ENCODE data around the gene ITFG2.

The ITFG2 gene

GRCh38 chr12:2829275-2829674, 16.8 kb downstream of the ITFG2 start:
- Mint-ChIP-seq H3K36me3 (ENCODE audit: low read depth) (peaks cover 87% of the 10 kb centered on the region), H3K4me1 (ENCODE audit: low read depth) (peaks cover 10% of the 10 kb centered on the region), H3K4me3 (no peak overlapping the region), H3K9me3 (no peaks in the 10 kb centered on the region), H3K27ac (no peak overlapping the region), H3K27me3 (peaks cover 4% of the 10 kb centered on the region)
- intact Hi-C loops (cut with micrococcal nuclease), result no loop called here

GRCh38 chr12:2832550-2833127, 20.2 kb downstream of the ITFG2 start:
- Mint-ChIP-seq H3K9me3 (no peaks in the 10 kb centered on the region), H3K4me3 (no peak overlapping the region), H3K4me1 (ENCODE audit: low read depth) (peaks cover 32% of the 10 kb centered on the region), H3K27ac (no peak overlapping the region), H3K36me3 (ENCODE audit: low read depth) (peaks cover 67% of the 10 kb centered on the region), H3K27me3 (peaks cover 8% of the 10 kb centered on the region)
- intact Hi-C loops (cut with micrococcal nuclease), result no loop called here

DNA sequence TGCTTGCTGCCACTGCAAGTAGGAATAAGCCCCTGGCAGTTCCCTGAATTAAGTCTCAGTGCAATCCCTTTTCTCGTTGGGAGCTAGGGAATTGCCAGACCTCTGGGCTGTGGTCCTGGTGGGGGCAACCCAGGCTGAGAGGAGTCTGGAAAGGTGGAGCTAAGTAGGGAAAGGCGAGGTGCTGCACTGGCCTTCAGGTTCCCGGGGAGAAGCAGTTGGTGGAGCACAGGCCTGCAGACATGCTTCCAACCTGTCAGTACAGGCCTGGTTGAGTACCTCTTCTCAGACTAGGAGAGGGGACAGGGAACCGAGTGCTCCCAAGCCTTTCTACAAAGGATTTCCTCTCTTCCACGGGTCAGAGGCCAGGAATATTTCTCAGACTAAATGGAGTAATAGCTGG, 20.9 kb downstream of the ITFG2 start:
- H3K27ac Mint-ChIP-seq, result no peak overlapping the region
- H3K4me3 Mint-ChIP-seq, result no peak overlapping the region
- intact Hi-C loops (cut with micrococcal nuclease), result no loop called here
- H3K9me3 Mint-ChIP-seq, result no peaks in the 10 kb centered on the region
- peaks cover 67% of the 10 kb centered on the region for H3K36me3 Mint-ChIP-seq (ENCODE audit: low read depth)
- peaks cover 32% of the 10 kb centered on the region for H3K4me1 Mint-ChIP-seq (ENCODE audit: low read depth)
- H3K27me3 Mint-ChIP-seq, result peaks cover 8% of the 10 kb centered on the region

DNA sequence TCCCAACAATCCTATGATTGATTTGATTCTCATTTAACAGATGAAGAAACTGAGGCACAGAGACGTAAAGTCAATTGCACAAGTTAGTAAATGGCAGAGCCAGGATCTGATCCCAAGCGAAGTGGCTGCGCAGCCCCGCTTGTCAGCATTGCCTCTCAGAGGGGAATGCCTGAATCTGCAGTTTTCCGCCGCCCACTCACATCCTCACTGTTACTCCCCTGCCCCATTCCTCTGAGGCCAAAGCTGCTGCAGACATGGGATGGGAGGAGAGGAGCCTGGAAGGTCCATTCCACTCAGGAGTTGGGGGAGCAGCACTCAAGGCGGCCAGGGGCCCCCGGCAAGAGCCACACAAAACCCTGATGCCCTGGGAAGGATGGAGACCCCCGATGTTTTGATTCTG, 21.3 kb downstream of the ITFG2 start:
- no peak overlapping the region for H3K4me3 Mint-ChIP-seq

GRCh38 chr12:2834581-2835491, 22.4 kb downstream of the ITFG2 start, which contains the start of gene NRIP2:
Gene NRIP2 (minus strand): TSS chr12:2835035. CDS start chr12:2834983, 52 bp downstream.
- peaks cover 8% of the 10 kb centered on the region for H3K27me3 Mint-ChIP-seq
- H3K27ac Mint-ChIP-seq, result no peak within 1 kb of the TSS
- H3K9me3 Mint-ChIP-seq, result no peaks in the 10 kb centered on the region
- H3K4me3 Mint-ChIP-seq, result no peak within 1 kb of the TSS
- peaks cover 32% of the 10 kb centered on the region for H3K4me1 Mint-ChIP-seq (ENCODE audit: low read depth)
- peaks cover 67% of the 10 kb centered on the region for H3K36me3 Mint-ChIP-seq (ENCODE audit: low read depth)
- intact Hi-C loops (cut with micrococcal nuclease), result no loop called here

More for the DNA sequence above, 21.3 kb downstream of the ITFG2 start:
- peaks cover 32% of the 10 kb centered on the region for H3K4me1 Mint-ChIP-seq (ENCODE audit: low read depth)
- peaks cover 67% of the 10 kb centered on the region for H3K36me3 Mint-ChIP-seq (ENCODE audit: low read depth)
- H3K27ac Mint-ChIP-seq, result no peak overlapping the region
- H3K27me3 Mint-ChIP-seq, result peaks cover 8% of the 10 kb centered on the region
- no peaks in the 10 kb centered on the region for H3K9me3 Mint-ChIP-seq
- intact Hi-C loops (cut with micrococcal nuclease), result no loop called here

GRCh38 chr12:2835691-2836403, 23.4 kb downstream of the ITFG2 start:
- H3K27ac Mint-ChIP-seq, result peak overlapping the region; percentile 21
- H3K9me3 Mint-ChIP-seq, result no peaks in the 10 kb centered on the region
- intact Hi-C loops (cut with micrococcal nuclease), result no loop called here
- peaks cover 8% of the 10 kb centered on the region for H3K27me3 Mint-ChIP-seq
- H3K4me3 Mint-ChIP-seq, result no peak overlapping the region
- peaks cover 67% of the 10 kb centered on the region for H3K36me3 Mint-ChIP-seq (ENCODE audit: low read depth)
- peaks cover 32% of the 10 kb centered on the region for H3K4me1 Mint-ChIP-seq (ENCODE audit: low read depth)

DNA sequence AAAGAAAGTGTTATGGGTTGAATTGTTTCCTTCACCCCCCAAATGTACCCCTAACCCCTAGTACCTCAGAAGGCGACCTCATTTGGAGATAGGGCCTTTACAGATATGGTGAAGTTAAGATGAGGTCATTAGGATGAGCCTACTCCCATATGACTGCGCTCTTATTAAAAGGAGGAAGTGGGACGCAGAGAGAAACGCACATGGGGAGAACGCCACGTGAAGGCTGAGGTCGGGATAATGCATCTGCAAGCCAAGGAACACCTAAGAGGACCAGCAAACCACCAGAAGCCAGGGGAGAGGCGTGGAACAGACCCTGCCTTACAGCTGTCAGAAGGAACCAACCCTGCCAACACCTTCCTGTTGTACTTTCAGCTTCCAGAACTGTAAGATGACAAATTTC, 24.1 kb downstream of the ITFG2 start:
- intact Hi-C loops (cut with micrococcal nuclease), result no loop called here
- H3K27ac Mint-ChIP-seq, result peak overlapping the region; percentile 21
- peaks cover 8% of the 10 kb centered on the region for H3K27me3 Mint-ChIP-seq
- H3K4me1 Mint-ChIP-seq (ENCODE audit: low read depth), result peaks cover 32% of the 10 kb centered on the region
- H3K36me3 Mint-ChIP-seq (ENCODE audit: low read depth), result peaks cover 67% of the 10 kb centered on the region
- no peaks in the 10 kb centered on the region for H3K9me3 Mint-ChIP-seq
- no peak overlapping the region for H3K4me3 Mint-ChIP-seq

GRCh38 chr12:2841056-2841650, 28.7 kb downstream of the ITFG2 start:
- intact Hi-C loops (cut with micrococcal nuclease), result no loop called here
- no peak overlapping the region for H3K4me3 Mint-ChIP-seq
- H3K4me1 Mint-ChIP-seq (ENCODE audit: low read depth), result peaks cover 7% of the 10 kb centered on the region
- H3K9me3 Mint-ChIP-seq, result no peaks in the 10 kb centered on the region
- no peak overlapping the region for H3K27ac Mint-ChIP-seq
- no peaks in the 10 kb centered on the region for H3K27me3 Mint-ChIP-seq
- H3K36me3 Mint-ChIP-seq (ENCODE audit: low read depth), result peaks cover 81% of the 10 kb centered on the region

- peaks cover 83% of the 10 kb centered on the region for H3K36me3 Mint-ChIP-seq (ENCODE audit: low read depth)
- no peaks in the 10 kb centered on the region for H3K9me3 Mint-ChIP-seq
- H3K4me3 Mint-ChIP-seq, result no peak overlapping the region
- H3K4me1 Mint-ChIP-seq (ENCODE audit: low read depth), result no peaks in the 10 kb centered on the region
- H3K27me3 Mint-ChIP-seq, result no peaks in the 10 kb centered on the region
- intact Hi-C loops (cut with micrococcal nuclease), result no loop called here
- H3K27ac Mint-ChIP-seq, result no peak overlapping the region
Measured at GRCh38 chr12:2842948-2843347, 30.5 kb downstream of the ITFG2 start.

GRCh38 chr12:2844786-2845185, 32.3 kb downstream of the ITFG2 start:
- no peak overlapping the region for H3K4me3 Mint-ChIP-seq
- H3K36me3 Mint-ChIP-seq (ENCODE audit: low read depth), result peaks cover 81% of the 10 kb centered on the region
- H3K27ac Mint-ChIP-seq, result no peak overlapping the region
- H3K9me3 Mint-ChIP-seq, result no peaks in the 10 kb centered on the region
- no peaks in the 10 kb centered on the region for H3K4me1 Mint-ChIP-seq (ENCODE audit: low read depth)
- intact Hi-C loops (cut with micrococcal nuclease), result no loop called here
- H3K27me3 Mint-ChIP-seq, result no peaks in the 10 kb centered on the region

DNA sequence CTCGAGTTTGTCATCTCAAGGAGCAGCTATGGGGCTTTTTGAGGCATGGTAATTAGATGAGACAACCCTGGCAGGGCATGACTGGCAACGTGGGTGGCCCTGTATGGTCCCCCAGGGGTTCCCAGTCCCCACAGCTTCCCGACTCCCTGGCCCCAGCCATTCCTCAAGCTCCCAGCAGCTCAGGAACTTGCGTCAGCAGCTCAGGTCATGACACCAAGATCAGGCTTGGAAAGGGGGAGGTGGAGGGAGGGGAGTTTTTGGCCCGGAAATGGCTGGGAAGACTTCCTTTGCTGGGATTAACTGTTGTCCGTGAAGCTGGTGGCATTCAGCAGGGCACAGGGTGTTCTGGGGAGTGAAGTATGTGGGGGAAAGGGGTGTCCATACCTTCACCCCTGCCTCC, 32.8 kb downstream of the ITFG2 start:
- no peak overlapping the region for H3K4me3 Mint-ChIP-seq
- H3K27ac Mint-ChIP-seq, result no peak overlapping the region
- H3K4me1 Mint-ChIP-seq (ENCODE audit: low read depth), result no peaks in the 10 kb centered on the region
- no peaks in the 10 kb centered on the region for H3K9me3 Mint-ChIP-seq
- intact Hi-C loops (cut with micrococcal nuclease), result no loop called here
- H3K36me3 Mint-ChIP-seq (ENCODE audit: low read depth), result peaks cover 76% of the 10 kb centered on the region
- no peaks in the 10 kb centered on the region for H3K27me3 Mint-ChIP-seq

DNA sequence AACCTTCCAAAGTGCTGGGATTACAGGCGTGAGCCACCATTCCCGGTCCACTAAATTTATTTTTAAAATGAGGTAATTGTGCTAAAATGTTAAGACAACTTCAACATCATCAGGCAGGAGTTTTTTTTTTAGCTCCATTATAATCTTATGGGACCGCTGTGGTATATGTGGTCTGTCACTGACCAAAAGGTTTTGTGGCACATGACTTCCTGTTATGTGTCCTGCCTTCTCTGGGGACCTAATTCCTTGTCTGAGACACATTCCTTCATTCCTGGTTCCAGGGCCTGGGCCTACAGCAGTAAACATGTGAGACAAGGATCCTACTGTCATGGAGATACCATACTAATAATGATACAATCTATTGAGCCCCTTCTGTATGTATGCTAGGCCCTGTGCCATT, 39.5 kb downstream of the ITFG2 start:
- no peak overlapping the region for H3K4me3 Mint-ChIP-seq
- no peaks in the 10 kb centered on the region for H3K27me3 Mint-ChIP-seq
- H3K9me3 Mint-ChIP-seq, result no peaks in the 10 kb centered on the region
- H3K27ac Mint-ChIP-seq, result no peak overlapping the region
- H3K4me1 Mint-ChIP-seq (ENCODE audit: low read depth), result no peaks in the 10 kb centered on the region
- peaks cover 49% of the 10 kb centered on the region for H3K36me3 Mint-ChIP-seq (ENCODE audit: low read depth)
- intact Hi-C loops (cut with micrococcal nuclease), result loop anchor here (5.0 kb wide), 1 partner anchor 90 kb away; no protein-coding TSS in a partner anchor

GRCh38 chr12:2853626-2854025, 41.2 kb downstream of the ITFG2 start:
- no peaks in the 10 kb centered on the region for H3K9me3 Mint-ChIP-seq
- intact Hi-C loops (cut with micrococcal nuclease), result loop anchor here (1.0 to 5.0 kb wide), 2 partner anchors 89 to 188 kb away; no protein-coding TSS in a partner anchor
- peaks cover 48% of the 10 kb centered on the region for H3K36me3 Mint-ChIP-seq (ENCODE audit: low read depth)
- no peaks in the 10 kb centered on the region for H3K4me1 Mint-ChIP-seq (ENCODE audit: low read depth)
- no peak overlapping the region for H3K27ac Mint-ChIP-seq
- no peak overlapping the region for H3K4me3 Mint-ChIP-seq
- no peaks in the 10 kb centered on the region for H3K27me3 Mint-ChIP-seq

Data from dendritic cell treated with granulocyte-macrophage colony-stimulating factor and Interleukin-4, amounts not matched to agents 40 ng/mL and 50 ng/mL, for 4 days (primary cell).